Suprapubic skin (tissue), 3 donors: Measurements from ENCODE around the gene ZP4.

Source experiments
- POLR2AphosphoS5 ChIP-seq, 3 donors: sonication (generic); formaldehyde crosslinking; IDR thresholded peaks; one replicate each; pipeline ENCODE4 v1.6.1; 2017; ENCODE audit warnings: antibody characterized with exemption in 3 of 3
- TF ChIP-seq, protein P1 (sequence below), 2 donors: fragments of 200-600 bp in 1 of 2; fragments of 450-650 bp in 1 of 2; sonication (generic) in 1 of 2; IDR thresholded peaks; one replicate each; pipeline ENCODE4 v1.5.1; 2016 to 2019; ENCODE audit warnings: antibody characterized with exemption in 2 of 2, mild to moderate bottlenecking in 1 of 2, moderate library complexity in 1 of 2

DNA sequence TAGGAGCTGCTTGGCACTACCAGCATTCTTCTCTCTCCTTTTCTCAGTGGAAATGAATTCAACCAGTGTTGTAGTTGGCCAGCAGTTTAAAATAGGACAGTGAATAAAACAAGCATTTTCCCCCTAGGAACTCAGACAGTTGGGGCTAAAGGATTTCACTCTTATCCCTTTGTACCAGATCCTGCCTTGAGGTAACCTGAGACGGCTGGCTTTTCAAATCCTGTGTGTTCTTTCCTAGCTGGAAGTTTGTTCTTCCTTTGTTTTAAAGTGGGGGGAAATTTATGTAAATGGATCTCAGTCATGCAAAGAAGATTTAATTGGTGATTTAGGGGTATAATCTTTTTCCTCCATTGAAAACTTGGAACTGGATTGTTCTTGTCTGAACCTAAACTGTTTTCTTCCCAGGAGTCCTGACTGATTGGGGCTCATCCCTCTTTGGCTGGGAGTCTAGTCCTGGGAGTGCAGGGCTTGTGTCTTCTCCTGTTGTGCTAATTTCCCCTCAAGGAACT is 23.3 kb downstream of the ZP4 start:
- TF ChIP-seq, protein P1, sequence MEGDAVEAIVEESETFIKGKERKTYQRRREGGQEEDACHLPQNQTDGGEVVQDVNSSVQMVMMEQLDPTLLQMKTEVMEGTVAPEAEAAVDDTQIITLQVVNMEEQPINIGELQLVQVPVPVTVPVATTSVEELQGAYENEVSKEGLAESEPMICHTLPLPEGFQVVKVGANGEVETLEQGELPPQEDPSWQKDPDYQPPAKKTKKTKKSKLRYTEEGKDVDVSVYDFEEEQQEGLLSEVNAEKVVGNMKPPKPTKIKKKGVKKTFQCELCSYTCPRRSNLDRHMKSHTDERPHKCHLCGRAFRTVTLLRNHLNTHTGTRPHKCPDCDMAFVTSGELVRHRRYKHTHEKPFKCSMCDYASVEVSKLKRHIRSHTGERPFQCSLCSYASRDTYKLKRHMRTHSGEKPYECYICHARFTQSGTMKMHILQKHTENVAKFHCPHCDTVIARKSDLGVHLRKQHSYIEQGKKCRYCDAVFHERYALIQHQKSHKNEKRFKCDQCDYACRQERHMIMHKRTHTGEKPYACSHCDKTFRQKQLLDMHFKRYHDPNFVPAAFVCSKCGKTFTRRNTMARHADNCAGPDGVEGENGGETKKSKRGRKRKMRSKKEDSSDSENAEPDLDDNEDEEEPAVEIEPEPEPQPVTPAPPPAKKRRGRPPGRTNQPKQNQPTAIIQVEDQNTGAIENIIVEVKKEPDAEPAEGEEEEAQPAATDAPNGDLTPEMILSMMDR (IDR thresholded peaks at IDR 0.05): no peak
- no peak for TF ChIP-seq POLR2AphosphoS5 (IDR thresholded peaks at IDR 0.05)
